ENCODE results near the gene RAC2.

The RAC2 gene

DNA sequence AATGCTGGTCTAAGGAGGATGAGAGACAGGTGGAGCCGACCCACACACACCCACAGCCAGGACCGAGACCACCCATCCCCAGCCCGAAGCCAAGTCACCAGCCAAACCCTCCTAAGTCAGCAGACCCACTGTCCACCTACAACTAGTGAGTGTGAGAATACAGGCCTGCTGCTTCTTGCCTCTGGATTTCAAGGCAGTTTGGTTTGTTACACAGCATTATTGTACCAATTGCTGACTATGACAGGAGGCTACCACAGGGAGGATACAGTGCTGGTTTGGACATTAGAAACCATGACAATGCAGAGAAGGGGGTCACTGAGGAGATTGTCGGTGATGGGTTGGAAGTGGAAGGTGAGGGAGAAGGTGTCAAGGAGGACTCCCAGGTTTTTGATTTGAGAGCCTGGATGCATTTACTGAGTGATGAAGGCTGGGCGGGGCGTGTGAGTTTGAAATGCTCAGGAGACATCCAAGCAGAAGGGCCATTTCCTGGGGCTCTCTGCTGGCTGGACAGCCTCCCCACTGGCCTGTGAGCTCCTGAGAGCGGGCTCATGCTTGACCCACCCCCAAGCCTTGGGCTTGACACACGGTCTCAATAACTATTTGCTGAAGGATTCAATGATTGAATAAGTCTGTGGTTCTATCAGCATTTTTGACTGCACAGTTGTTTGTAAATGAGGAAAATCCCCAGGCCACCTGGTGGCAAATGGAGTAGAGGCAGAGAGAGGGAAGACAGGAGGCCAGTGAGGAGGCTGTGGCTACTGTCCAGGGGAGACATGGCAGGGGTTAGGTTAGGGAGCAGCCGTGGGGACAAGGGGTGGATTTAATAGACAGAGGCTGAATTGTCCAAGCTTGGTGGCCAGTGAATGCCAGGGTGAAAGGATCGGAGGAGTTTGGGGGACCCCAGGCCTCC is 22.4 kb downstream of the RAC2 start:
- no peak for DNase-seq (ENCODE audit: low read depth in 2 of 2)

DNA sequence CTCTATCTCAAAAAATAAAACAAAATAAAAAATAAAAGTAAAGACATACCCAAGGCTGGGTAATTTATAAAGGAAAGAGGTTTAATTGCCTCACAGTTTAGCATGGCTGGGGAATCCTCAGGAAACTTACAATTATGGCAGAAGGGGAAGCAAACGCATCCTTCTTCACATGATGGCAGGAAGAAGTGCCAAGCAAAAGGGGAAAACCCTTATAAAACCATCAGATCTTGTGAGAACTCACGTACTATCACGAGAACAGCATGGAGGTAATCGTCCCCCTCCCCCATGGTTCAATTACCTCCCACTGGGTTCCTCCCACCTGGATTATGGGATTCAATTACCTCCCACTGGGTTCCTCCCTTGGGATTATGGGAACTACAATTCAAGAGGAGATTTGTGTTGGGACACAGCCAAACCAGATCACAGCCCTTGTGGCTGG is 23.5 kb downstream of the RAC2 start:
- DNase-seq (ENCODE audit: low read depth in 2 of 2): no peak

DNA sequence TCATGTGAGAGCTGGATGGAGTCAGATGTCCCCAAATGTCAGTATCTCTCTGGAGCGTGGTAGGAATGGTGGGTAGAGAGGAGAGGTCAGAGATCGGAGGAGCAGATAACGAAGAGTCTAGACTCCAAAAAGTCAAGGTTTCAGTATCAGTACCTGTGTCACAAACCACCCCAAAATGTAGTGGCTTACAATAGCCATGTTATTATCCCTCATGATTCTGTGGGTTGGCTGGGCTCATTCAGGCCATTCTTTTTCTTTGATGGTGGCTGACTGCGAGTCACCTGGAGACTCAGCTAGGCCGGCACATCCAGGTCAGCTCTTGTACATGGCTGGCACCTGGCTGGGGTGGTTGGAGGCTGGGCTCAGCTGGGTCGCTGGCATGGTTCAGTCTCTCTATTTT is 24.5 kb downstream of the RAC2 start:
- DNase-seq (ENCODE audit: low read depth in 2 of 2): no peak

DNA sequence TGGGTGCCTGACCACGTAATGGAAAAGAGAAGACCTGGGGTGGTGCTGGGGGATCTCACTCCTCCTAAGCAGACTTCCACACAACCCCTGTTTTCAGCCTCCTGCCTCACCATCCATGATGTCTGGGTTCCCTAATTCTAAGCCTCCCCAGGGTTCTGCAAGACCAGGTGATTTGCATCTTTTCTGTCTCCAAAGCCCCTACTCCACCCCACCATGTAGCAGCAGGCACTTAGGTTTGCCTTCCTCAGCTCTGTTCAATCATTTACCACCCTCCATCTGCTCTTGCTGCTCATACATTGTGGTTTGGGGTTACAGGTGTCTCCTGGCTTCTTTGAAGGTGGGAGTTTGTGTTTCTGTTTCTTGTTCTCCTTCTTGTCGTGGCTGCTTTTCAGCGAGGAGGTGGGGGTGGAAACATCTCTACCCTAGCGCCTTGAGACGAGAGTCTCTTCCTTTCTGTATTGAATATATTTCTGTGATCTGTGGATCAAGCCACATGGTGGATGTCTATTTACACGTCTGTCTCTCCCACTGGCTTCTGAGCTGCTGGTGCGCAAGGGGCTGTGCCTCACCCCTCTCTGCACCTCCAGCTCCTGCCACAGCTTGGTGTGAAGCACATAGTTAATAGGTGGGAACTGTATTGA is 25.2 kb downstream of the RAC2 start:
- no peak for DNase-seq (ENCODE audit: low read depth in 2 of 2)

DNA sequence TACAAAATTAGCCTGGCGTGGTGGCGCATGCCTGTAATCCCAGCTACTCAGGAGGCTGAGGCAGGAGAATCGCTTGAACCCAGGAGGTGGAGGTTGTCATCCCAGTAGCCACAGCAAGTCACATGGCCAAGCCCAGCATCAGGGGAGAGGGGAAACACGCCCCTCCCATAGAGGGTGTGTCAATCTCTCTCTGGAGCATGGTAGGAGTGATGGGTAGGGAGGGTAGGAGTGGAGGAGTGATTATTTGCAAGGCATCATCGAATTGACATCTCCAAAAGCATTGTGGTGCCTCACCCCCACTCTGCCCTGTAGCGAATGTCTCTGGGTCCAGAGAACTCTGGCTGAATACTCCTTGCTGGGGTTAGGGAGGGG is 25.7 kb downstream of the RAC2 start:
- no peak for DNase-seq (ENCODE audit: low read depth in 2 of 2)

DNA sequence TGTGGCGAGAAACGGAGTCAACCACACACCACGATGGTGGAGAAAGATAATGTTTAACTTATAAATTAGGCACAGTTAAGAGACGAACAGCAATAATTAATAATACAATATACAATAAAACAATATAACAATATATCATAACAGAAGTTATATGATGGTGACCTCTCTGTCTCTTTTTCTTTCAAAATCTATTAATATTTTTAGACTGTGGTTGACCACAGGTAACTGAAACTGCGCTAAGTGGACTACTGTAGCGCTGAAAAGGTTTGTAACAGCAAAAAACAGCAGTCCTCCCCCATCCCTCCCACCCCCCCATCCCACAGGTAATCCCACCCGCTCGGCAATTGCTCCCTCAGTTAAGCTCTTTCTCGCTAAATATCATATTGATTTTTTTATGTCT is 28.2 kb downstream of the RAC2 start:
- DNase-seq (ENCODE audit: low read depth in 2 of 2): no peak

DNA sequence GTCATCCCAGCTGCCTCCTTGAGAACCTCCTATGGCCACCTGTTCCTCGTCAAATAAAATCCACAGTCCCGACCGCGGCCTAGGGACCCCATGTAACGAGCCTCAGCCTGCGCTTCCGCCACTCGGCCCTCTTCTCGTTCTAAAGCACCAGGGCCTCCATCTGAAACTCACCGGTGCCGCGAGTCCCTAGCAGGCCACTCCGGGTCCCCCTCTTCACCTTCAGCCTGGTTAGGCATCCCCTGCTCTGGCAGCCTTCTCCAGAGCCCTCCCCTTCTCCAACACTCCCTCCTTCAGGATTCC is 29.4 kb downstream of the RAC2 start:
- DNase-seq (ENCODE audit: low read depth in 2 of 2): no peak

DNA sequence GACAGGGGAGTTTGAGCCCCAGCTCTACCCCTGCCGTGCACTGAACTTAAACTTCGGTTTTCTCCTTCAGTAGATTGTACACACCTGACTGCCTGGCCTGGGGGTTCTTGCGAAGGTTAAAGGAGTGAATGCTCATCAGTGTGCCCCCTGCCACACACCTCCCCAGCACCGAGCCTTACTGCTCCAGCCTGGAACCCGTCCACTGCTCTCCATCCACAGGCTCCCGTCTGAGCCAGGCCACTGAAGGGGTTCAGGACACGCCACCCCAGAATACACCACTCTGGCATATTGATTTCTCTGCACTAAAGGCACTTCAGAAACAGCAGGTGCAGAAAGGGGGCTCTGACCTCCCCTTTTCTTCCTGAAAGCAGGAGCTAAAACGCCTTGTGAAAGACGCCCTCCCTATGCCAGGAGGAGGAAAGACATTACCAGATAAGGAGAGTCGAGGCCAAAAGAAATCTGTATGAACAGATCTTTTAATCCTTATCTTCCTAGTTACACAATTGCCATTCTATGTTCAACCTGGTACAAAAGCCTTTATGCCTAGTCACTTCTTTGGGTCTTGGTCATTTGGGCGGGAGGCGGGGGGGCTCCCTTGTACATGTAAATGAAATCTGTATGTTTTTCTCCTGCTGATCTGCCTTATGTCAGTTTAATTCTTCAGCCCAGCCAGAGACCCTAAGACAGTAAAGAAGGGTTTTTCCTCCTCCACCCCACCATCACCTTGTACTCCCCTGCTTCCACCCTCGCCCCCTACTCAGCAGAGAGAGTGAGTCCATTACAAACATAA is 29.9 kb downstream of the RAC2 start:
- DNase-seq (ENCODE audit: low read depth in 2 of 2): no peak

DNA sequence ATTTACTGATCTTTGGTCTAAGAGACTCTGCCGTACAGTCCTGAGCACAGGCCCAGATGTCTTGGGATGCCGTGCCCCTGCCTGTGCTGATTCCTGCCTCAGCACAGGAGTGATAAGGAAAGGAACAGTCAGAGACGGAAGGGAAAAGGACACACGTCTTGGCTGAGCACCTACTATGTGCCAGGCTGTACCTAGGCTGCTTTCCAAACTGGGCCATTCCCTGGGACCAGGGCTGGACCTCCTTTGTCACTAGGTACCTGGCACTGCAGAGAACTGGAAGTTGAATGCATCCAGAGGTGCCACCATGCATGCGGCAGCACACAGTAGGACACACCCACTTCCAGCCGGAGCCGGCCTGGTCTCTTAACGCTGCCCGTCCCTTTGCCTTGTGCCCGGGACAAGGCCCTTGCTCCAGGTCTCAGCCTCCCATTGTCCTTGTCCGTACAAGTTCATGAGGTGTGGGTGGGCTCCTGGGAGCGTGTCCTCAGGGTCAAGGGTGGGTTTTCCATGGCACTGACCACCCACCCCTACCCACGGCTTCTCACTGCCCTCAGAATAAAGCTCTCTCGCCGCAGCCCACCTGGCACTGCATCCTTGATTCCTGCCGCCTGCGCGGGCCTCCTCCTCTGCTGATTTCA is 30.7 kb downstream of the RAC2 start:
- no peak for DNase-seq (ENCODE audit: low read depth in 2 of 2)

DNA sequence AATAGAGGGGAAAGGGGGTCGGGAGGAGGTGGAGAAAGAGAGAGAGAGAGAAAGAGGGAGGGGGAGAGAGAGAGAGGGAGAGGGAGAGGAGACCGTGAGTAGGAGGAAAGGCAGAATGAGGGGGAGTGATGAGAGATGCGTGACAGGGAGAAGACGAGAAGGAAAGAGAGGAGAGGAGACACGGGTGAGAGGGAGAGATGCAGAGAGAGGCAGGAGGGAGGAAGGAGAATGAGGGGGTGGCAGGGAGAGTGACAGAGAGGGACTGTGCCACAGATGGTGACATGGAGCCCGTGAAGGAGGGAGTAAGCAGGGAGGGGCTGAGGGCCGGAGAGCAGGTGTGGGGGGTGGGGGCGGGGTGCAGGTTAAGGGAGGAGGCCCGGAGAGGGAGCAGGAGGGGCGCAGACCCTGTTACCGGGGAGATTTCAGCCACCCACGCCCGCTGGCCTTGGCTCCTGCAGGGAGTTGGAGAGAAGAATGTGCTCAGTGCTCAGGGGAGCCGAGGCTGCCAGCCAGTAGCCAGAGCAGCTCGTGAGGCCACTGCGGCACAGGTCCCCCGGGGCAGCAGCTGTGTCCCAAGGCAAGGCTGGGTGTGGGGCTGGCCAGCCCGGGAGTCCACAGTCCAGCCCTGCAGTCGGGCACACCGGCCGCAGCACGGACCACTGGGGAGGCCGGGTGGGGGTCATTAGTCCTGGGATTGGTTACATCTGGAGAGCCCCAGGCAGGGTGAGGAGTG is 31.7 kb downstream of the RAC2 start, which contains the start of gene SSTR3:
SSTR3 (minus strand) TSS at position 304 of the 733 bp plus-strand sequence. CDS start 4,674 bp downstream, outside the sequence.
- DNase-seq (ENCODE audit: low read depth in 2 of 2): no peak

DNA sequence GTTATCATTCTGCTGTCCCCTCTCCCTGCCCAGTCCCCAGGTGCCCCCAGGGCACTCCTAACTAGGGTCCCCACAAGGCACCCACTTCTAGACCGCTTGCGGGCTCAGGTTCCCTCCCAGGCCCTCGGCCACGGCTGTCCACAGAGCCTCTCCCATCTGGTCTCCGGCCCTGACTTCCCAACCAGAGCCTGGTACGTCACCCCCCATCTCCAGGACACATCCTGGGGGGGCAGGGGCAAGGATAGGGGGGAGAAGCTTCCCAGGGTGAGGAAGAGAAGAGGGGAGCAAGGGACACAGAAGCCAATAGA is 32.2 kb downstream of the RAC2 start:
- no peak for DNase-seq (ENCODE audit: low read depth in 2 of 2)

DNA sequence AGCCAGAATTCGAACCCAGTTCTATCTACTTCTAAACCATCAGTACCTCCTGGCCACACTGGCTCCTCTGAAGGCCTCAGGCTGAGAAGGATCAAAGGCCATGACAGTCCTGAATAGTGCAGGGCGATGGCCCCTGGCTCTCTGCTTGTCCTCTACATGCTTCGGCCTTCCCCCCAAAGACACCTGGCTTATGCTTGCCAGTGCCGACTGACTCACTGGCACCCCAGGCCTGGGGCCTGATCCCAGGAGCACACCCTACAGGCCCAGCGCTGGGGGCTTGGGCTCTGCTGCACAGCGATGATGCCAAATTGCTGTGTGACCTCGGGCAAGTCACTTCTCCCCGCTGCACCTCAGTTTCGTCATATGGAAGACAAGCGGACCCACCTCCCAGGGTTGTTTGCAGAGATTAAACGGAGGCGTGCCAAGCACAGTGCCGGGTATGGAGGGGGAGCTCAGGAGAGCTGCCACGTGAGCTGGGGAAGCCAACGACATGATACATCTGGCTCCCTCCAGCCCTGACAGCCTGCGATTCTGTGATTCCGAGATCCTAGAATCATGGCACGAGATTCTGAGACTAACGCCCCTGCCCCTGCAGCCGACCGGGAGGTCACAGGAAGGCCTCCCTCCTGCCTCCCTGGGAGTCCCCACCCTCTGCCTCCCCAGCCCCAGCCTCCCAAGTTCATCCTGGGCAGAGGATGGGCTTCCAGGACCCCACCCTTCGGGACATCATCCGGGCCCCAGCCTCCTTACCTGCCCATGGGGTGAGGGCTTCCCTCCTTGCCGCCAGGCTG is 32.8 kb downstream of the RAC2 start:
- DNase-seq (ENCODE audit: low read depth in 2 of 2): no peak

DNA sequence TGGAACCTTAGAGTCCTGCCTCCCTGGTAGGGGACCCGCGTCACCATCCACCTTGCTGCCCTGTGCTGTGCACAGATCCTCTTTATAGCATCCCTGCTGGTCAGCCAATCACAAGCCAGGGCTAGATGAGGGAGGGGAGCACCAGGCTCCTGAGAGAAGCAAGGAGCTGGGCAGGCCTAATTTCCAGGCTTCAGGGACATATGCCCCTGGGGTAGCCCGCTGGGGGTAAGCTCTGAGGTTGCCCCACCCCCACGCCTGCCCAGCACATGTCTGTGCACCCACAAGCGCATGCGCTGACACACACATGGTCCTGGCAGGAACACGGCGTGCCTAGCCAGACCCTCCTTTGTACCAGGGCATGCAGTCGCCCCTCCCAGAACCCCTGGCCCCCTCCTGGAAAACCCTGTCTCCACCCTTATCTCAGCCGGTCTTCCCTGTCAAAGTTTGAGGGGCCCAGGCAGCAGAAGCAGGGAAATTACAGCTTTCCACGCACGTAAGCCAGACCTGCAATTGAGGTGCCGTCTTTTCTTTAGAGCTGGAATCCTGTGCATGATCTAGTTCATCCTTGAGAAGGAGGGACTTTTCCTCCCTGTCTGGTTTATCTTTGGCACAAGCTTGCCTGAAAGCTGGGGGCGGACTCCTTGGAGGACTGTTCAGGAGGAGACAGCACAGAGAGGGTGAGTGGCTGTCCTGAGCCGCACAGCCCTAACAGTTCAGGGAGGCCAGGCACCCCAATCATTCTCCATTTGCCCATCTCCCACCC is 33.8 kb downstream of the RAC2 start:
- no peak for DNase-seq (ENCODE audit: low read depth in 2 of 2)

DNA sequence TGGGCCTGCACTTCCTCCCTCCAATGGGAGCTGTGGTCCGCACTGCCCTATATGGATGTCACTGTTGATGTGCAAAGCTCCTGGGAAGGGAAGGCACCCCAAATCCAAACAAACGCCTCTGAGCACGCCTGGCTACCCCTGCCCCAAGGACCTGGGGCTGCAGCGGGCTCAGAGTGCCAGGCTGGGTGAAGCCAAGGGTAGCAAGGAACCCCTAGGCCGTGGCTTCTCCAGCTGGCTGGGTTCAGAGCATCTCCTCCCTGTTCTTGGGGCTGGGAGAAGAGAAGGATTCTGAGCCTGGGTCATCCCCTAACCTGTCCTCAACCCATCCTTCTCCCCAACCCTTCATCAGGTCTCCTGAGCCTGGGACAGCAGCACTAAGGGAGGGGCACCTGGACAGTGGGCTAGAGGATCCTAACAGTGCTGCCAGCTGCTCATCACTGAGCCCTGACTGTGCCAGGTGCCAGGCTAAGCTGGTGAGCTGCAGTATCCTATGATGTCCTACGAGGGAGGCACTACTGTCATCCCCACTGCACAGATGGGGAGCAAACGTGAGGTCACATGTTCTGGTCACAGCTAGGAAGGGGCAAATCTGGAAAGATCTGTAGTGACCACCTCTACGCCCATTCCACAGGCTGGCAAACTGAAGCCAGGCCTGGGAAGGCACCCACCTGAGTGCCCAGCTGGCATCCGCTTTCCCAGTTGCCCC is 34.8 kb downstream of the RAC2 start:
- no peak for DNase-seq (ENCODE audit: low read depth in 2 of 2)

DNA sequence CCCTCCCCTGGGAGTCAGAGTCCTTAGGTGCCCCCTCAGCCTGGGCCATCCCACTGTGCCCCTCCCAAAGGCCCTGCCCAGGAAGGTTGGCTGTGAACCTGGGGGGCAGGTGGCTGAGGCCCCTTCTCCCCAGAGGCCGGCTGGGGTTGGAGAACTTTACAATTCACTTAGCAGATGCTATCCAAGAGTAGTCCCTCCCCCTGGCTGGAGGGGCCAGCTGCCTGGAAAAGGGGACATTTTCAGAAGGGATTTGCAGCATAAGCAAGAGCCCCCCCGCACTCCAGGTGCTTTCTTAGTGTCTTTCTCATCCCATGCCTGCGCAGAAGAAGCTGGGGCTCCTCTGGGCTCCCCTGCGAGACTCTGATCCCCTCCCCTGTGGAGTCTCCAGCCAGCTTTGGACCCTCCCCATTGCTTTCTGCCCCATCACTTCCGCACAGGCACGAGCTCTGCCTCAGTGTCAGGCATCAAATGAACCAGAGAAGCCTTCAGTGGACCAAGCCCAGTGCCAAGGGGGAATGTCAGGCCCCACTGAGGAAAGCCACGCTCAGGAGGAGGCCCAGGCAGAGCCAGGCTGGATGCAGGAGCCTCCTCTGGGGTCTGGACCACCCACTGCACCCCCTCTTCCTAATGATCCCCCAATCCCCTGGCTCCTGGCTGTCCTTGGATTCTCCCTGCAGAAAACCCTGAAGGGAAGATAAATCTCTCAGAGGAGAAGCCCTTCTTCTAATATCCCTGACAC is 35.5 kb downstream of the RAC2 start:
- no peak for DNase-seq (ENCODE audit: low read depth in 2 of 2)

DNA sequence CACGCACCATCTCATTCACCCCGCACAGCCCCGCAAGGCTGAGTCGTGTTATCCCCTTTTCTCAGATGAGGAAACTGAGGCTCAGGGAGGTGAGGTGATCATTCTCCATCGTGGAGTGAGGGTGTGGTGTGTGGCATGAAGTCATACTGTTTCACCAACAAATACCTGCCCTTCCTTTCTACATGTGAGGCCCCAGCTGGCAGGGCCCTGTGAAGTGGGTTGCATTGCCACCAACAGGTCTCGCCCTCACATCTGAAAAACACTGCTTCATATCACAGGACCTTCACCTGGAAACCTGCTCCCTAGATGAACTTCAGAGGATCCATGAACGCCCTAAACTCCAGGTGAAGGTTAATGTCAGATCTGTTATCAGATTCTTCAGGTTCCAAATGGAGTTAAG is 36.1 kb downstream of the RAC2 start:
- no peak for DNase-seq (ENCODE audit: low read depth in 2 of 2)

DNA sequence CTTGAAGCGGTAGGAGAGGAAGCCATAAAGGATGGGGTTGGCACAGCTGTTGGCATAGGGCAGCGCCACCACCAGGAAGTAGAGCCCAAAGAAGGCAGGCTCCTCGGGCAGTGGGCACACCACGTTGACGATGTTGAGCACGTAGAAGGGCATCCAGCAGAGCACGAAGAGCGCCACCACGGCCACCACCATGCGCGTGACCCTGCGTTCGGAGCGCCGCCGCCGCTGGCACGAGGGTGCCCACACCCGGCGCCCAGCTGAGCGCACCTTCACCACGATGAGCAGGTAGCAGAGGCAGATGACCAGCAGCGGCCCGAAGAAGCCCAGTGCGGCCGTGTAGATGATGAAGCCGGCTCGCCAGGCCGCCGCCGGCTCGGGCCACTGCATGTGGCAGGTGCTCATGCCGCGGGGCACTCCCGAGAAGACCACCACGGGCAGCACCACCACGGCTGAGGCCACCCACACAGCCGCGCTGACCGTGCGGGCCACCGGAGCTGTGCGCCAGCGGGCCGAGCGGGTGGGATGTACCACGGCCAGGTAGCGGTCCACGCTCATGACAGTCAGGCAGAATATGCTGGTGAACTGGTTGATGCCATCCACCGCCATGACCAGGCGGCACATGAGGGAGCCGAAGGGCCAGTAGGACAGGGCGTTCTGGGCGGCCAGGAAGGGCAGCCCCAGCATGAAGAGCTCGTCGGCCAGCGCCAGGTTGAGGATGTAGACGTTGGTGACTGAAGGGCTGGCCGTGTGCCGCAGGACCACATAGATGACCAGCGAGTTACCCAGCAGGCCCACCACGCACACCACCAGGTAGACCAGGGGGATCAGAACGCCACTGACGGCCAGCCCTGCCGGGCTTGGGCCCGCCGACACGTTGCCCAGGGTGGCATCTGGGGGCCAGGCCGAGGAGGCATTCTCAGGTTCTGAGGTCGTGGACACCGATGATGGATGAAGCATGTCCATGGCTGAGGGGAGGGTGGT is 36.9 kb downstream of the RAC2 start:
- no peak for DNase-seq (ENCODE audit: low read depth in 2 of 2)

All from fibroblast of skin of left biceps (primary cell).